Measurements from ENCODE around the gene STRAP.
"Not testable (repeated sequence)": the region's sequence is repeated elsewhere in the genome, so short reads cannot be mapped to it uniquely, and the experiment has no call there.

Gene STRAP

GRCh38 chr12:15928346-15928745 is 46.2 kb downstream of the STRAP start:
- DNase-seq (ENCODE audit: low read depth in 2 of 2) = no peak

GRCh38 chr12:15928870-15929571 is 46.8 kb downstream of the STRAP start:
- DNase-seq (ENCODE audit: low read depth in 2 of 2) = no peak

GRCh38 chr12:15931590-15932053 is 49.4 kb downstream of the STRAP start:
- DNase-seq (ENCODE audit: low read depth in 2 of 2) = no peak

DNA sequence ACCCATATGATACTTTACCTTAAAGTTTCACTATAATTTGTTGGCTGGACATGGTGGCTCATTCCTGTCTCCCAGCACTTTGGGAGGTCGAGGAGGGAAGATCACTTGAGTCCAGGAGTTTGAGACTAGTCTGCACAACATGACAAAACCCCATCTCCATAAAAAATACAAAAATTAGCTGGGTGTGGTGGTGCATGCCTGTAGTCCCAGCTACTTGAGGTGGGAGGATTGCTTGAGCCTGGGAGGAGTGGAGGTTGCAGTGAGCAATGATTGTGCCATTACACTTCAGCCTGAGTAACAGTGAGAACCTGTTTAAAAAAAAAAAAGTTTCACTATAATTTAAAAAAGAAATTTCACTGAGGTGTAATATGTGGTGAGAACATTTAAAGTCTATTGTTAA is 50.1 kb downstream of the STRAP start:
- DNase-seq (ENCODE audit: low read depth in 2 of 2) = no peak

GRCh38 chr12:15932971-15933370 is 50.8 kb downstream of the STRAP start:
- DNase-seq (ENCODE audit: low read depth in 2 of 2) = no peak

DNA sequence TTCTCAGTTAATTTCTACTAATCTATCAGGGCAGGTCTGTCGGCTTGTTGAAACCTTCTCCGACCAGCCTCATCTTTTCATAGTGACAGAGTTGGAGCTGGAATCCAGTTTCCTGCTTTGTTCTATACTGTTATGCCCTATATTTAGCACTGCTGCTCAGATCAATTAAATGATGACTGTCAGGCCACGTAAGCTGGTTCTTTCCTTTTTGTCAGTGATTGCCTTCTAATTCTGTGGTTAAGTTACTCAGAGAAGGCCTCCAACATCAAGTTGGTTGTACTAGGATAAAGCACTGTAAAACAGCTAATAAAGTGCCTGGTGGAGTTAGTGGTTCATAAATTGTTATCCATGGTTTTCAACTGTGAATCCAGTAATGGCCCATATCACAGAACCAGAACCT is 51.6 kb downstream of the STRAP start:
- DNase-seq (ENCODE audit: low read depth in 2 of 2) = no peak

- DNase-seq (ENCODE audit: low read depth in 2 of 2) = no peak
Observed at GRCh38 chr12:15936751-15937150, 54.6 kb downstream of the STRAP start.

DNA sequence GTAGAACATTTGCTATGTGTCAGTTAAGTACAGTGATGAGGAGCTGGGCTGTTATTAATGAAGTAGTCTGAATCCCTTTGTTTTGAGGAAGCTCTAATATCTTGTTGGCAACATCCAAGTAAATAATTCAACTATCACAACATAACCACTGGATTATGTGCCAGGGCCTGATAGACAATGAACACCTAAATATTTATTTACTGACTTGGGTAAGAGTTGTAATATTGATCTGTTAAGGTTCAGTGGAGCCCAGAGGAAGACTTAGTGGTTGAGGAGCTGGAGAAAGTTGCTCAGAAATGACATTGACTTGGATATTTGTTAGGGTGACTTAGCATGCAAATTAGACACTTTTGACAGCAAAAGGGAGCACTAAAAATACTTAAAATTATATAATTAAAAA is 55.7 kb downstream of the STRAP start:
- no peak for DNase-seq (ENCODE audit: low read depth in 2 of 2)

DNA sequence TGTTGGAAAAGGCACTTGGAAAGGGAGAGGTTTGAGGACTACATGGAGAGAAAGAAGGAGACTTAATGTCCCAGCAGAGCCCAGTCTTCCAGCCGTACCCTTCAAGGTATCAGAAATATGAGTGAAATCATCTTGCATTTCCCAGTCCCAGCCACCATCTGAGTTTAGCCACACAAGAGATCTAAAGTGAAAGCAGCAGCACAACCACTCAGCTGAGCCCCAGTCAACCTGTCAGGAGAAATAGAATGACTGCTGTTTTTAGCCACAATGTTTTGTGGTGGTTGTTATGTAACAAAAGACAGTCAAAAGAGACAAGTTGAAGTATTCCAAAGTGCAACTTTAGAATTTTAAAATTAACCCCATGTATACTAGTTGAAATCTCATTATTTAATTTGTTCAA is 56.9 kb downstream of the STRAP start:
- no peak for DNase-seq (ENCODE audit: low read depth in 2 of 2)

GRCh38 chr12:15942475-15942874 is 60.3 kb downstream of the STRAP start:
- no peak for DNase-seq (ENCODE audit: low read depth in 2 of 2)

DNA sequence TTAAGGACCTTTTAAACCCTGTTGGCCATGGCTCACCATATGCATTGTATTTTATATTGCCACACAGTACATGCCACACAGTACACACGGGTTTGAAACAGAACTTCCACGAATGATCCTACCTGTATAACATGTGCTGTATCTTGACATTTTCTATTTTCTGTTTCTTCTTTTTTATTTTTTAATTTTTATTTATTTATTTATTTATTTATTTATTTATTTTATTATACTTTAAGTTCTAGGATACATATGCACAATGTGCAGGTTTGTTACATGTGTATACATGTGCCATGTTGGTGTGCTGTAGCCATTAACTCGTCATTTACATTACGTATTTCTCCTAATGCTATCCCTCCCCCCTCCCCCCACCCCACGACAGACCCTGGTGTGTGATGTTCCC is 61.3 kb downstream of the STRAP start:
- DNase-seq (ENCODE audit: low read depth in 2 of 2) = not testable (repeated sequence)

DNA sequence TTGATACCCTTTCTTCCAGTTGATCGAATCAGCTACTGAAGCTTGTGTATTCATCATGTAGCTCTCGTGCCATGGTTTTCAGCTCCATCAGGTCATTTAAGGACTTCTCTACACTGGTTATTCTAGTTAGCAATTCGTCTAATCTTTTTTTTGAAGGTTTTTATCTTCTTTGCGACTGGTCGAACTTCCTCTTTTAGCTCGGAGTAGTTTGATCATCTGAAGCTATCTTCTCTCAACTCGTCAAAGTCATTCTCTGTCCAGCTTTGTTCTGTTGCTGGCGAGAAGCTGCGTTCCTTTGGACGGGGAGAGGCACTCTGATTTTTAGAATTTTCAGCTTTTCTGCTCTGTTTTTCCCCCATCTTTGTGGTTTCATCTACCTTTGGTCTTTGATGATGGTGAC is 66.3 kb downstream of the STRAP start:
- not testable (repeated sequence) for DNase-seq (ENCODE audit: low read depth in 2 of 2)

Data from stimulated activated CD8-positive, alpha-beta memory T cell treated with anti-CD3 and anti-CD28 coated beads, Interleukin-7, amount 100 ng/mL, for 1 hour (primary cell).